ENCODE results near the gene DMGDH.

Gene DMGDH

DNA sequence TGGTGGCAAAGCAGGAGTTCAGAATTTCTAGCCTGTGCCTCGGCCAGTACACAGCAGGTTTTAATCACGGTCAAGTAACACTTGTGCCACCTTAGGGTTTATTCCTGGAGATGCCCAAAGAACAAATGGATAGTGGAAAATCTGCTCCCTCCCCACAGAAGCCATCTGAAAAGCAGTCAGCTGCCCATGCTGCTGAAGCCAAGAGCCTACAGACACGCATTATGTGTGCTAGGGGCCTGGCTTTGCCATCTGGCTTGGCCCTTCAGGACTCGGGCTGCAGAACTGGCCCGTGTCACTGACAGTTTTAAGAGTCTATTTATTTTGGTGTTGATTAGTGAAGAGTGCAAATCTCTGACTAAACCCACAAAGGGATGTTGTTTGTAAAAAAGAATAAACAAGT lies 95.5 kb downstream of the DMGDH start:
- no peak for DNase-seq (ENCODE audit: low spot score)

DNA sequence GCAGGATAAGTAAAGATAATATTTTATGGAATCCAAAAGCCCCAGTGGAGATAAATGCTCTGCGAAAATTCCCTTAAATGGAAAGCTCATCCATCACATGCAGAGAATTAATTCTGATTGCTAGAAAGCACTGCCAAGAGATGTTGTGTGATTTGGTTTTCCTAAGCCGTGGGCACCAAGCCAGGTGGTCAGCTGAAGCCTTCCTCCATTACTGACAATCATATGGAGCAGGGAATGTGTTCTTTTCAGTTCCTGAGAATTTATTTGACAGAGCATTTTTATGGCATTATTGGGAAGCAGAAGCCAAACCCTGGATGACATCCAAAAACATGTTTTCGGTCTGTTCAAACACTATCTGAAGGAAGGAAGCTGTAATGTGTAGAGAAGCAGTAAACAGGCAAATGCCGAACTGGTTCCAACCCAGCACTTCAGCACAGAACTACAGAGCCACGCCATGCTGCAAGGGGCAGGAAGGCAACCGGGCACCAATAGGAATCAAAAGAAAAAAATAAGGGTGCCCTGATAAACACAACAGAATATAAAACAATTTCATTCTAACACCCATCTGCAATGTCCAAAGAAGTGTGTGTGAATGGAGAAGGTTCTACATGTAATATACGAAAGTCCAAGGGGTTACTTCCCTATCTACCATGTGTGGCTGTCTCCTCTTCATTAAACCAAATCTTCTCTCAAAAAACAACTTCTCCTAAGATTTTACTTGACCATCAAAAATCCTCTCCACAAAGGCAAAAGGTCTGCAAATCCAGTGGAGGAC lies 96.6 kb downstream of the DMGDH start:
- no peak for DNase-seq (ENCODE audit: low spot score)

GRCh38 chr5:78971998-78972397 lies 97.5 kb downstream of the DMGDH start:
- no peak for DNase-seq (ENCODE audit: low spot score)

DNA sequence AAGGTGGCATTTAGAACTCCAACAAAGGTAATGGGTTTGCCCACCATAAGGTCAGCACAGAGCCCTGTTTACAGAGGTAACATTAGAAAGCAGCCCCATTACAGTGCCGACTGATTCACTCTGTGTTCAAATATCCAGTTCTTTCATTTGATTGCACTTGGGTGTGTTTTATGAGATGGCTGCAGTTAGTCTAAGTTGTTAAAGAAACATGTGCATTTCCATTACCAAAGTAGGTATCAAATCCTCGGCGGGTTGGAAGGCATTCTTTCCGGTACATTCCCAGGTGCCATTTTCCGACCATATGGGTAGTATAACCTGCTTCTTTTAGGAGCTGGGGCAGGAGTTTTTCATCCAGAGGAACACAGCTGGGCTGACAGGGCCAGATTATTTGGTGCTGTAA lies 100.7 kb downstream of the DMGDH start:
- no peak for DNase-seq (ENCODE audit: low spot score)

DNA sequence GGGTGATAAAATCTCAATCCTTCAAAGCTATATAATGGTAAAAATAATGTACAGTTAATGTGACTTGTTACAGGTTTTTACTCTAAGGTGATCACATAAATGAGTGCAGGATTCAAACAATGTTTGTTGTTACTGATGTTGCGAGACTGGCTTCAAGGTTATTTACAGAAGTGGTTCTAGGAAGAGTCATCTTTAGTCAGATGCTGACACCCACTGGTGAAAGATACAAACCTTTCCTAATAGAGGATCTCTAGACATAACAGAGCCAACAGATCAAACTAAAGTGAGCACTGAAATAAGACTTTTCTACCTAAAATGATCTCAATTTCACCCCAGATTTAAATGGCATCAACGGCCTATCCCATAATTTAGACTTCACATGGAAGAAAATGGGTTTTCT lies 104.6 kb downstream of the DMGDH start:
- no peak for DNase-seq (ENCODE audit: low spot score)

- no peak for DNase-seq (ENCODE audit: low spot score)
Observed at GRCh38 chr5:78961743-78962142, 107.7 kb downstream of the DMGDH start.

- no peak for DNase-seq (ENCODE audit: low spot score)
Observed at GRCh38 chr5:78959767-78960166, 109.7 kb downstream of the DMGDH start.

GRCh38 chr5:78958672-78959445 lies 110.6 kb downstream of the DMGDH start:
- DNase-seq (ENCODE audit: low spot score), result no peak

DNA sequence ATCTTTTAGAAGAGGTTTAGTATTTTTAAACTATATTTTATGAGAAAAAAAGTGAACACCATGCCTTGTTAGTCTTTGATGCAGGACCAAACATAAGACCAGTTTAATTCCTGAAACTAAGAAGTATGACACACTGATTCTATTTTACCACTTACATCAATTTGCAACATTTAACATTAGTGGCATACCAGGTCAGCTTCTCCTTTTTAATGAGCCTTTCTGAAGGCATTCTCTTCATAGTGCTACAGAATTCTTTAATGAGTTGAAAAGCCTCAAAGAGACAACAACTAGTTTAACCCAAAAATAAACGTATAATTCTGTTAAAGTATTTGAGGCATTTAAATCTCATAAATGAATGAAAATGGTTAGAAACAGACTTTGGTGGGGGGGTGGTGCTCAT lies 112.6 kb downstream of the DMGDH start:
- DNase-seq (ENCODE audit: low spot score), result no peak

DNA sequence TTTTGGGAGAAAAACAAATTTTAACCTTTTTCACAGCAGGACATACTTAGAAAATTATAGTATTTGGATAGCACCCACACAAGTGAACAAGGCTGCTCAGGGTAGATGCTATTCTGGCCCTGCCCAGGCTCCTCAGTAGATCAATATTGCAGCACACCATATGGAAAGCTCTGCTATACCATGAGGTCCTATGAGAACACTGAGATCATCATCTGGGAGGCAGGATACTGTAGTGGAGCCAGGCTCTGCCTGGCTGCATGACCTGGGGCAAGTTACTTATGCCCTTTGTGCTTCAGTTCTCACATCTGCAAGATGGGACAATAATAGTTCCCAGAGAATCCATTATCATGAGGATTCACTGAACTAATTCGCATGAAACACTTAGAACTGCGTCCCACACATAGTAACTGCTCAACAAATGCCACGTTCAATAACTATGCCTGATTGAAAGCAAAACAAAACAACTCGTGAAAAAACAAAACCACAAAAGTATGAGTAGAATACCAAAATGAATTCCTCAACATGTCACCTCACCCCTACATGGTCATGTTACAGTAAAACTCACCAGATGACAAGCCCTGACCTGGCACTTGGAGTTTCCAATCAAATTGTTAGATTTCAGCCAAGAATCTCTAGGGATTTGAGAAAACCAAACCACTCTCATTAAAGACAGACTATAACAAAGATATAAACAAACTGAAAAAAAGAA lies 116.2 kb downstream of the DMGDH start:
- no peak for DNase-seq (ENCODE audit: low spot score)
